ENCODE data around the gene COX7A2.

Gene COX7A2

GRCh38 chr6:75206576-75207342, 36.8 kb downstream of the COX7A2 start:
- H3K4me3 ChIP-seq (ENCODE audit: low read length), result peak overlapping the region; percentile 68; the same call in 1 of the 2 replicates
- H3K9me3 ChIP-seq (ENCODE audit: control insufficient read depth, insufficient read depth, low read length), result no peaks in the 10 kb centered on the region
- no peak overlapping the region for H3K27ac ChIP-seq (ENCODE audit: low read length)
- 0 out of 2 replicates have a peak, but pooled peaks cover under 1% of the 10 kb centered on the region for H3K4me1 ChIP-seq (ENCODE audit: control insufficient read depth, insufficient read depth, low read length)
- peaks cover 57% of the 10 kb centered on the region for H3K27me3 ChIP-seq (ENCODE audit: control insufficient read depth, insufficient read depth, low read length)
- no CpG with 5 or more reads among the region's 35 CpGs for WGBS (ENCODE audit: insufficient coverage, insufficient read length)
- no peak for DNase-seq (ENCODE audit: low read depth, low spot score)
- H3K36me3 ChIP-seq (ENCODE audit: control insufficient read depth, insufficient read depth, low read length), result no peaks in the 10 kb centered on the region

GRCh38 chr6:75205776-75206575, 37.6 kb downstream of the COX7A2 start, which contains the start of gene COL12A1:
TSS of gene COL12A1 (minus strand) at chr6:75206053. CDS start at chr6:75202792, 3,261 bp downstream.
- Histone ChIP-seq H3K27ac (ENCODE audit: low read length) (no peak within 1 kb of the TSS), H3K4me1 (ENCODE audit: control insufficient read depth, insufficient read depth, low read length) (no peaks in the 10 kb centered on the region), H3K27me3 (ENCODE audit: control insufficient read depth, insufficient read depth, low read length) (peaks cover 59% of the 10 kb centered on the region), H3K4me3 (ENCODE audit: low read length) (peak within 1 kb of the TSS; percentile 68), H3K9me3 (ENCODE audit: control insufficient read depth, insufficient read depth, low read length) (no peaks in the 10 kb centered on the region), H3K36me3 (ENCODE audit: control insufficient read depth, insufficient read depth, low read length) (no peaks in the 10 kb centered on the region)
- no CpG with 5 or more reads among the region's 64 CpGs for WGBS (ENCODE audit: insufficient coverage, insufficient read length)
- no peak for DNase-seq (ENCODE audit: low read depth, low spot score)

- Histone ChIP-seq H3K27me3 (ENCODE audit: control insufficient read depth, insufficient read depth, low read length) (peaks cover 59% of the 10 kb centered on the region), H3K27ac (ENCODE audit: low read length) (no peak overlapping the region), H3K9me3 (ENCODE audit: control insufficient read depth, insufficient read depth, low read length) (no peaks in the 10 kb centered on the region), H3K4me1 (ENCODE audit: control insufficient read depth, insufficient read depth, low read length) (no peaks in the 10 kb centered on the region), H3K4me3 (ENCODE audit: low read length) (peak overlapping the region; percentile 68; the same call in 1 of the 2 replicates), H3K36me3 (ENCODE audit: control insufficient read depth, insufficient read depth, low read length) (no peaks in the 10 kb centered on the region)
- WGBS (ENCODE audit: insufficient coverage, insufficient read length), result no CpG with 5 or more reads among the region's 47 CpGs
- no peak for DNase-seq (ENCODE audit: low read depth, low spot score)
These were observed 38.4 kb downstream of the COX7A2 start for GRCh38 chr6:75204959-75205775.

- peaks cover 59% of the 10 kb centered on the region for H3K27me3 ChIP-seq (ENCODE audit: control insufficient read depth, insufficient read depth, low read length)
- no peak overlapping the region for H3K27ac ChIP-seq (ENCODE audit: low read length)
- no peaks in the 10 kb centered on the region for H3K4me1 ChIP-seq (ENCODE audit: control insufficient read depth, insufficient read depth, low read length)
- H3K4me3 ChIP-seq (ENCODE audit: low read length), result peak overlapping the region; percentile 68; the same call in 1 of the 2 replicates
- H3K36me3 ChIP-seq (ENCODE audit: control insufficient read depth, insufficient read depth, low read length), result no peaks in the 10 kb centered on the region
- no CpG with 5 or more reads among the region's 35 CpGs for WGBS (ENCODE audit: insufficient coverage, insufficient read length)
- H3K9me3 ChIP-seq (ENCODE audit: control insufficient read depth, insufficient read depth, low read length), result no peaks in the 10 kb centered on the region
- no peak for DNase-seq (ENCODE audit: low read depth, low spot score)
These were observed 39.2 kb downstream of the COX7A2 start for GRCh38 chr6:75204217-75204958.

- WGBS (ENCODE audit: insufficient coverage, insufficient read length), result no CpG with 5 or more reads among the region's 5 CpGs
- Histone ChIP-seq H3K4me3 (ENCODE audit: low read length) (no peak overlapping the region), H3K27ac (ENCODE audit: low read length) (no peak overlapping the region), H3K27me3 (ENCODE audit: control insufficient read depth, insufficient read depth, low read length) (peaks cover 58% of the 10 kb centered on the region), H3K9me3 (ENCODE audit: control insufficient read depth, insufficient read depth, low read length) (no peaks in the 10 kb centered on the region), H3K4me1 (ENCODE audit: control insufficient read depth, insufficient read depth, low read length) (no peaks in the 10 kb centered on the region), H3K36me3 (ENCODE audit: control insufficient read depth, insufficient read depth, low read length) (no peaks in the 10 kb centered on the region)
- DNase-seq (ENCODE audit: low read depth, low spot score), result no peak
These were observed 39.9 kb downstream of the COX7A2 start for GRCh38 chr6:75203721-75204120.

- Histone ChIP-seq H3K4me3 (ENCODE audit: low read length) (no peak overlapping the region; the same call in 1 of the 2 replicates), H3K9me3 (ENCODE audit: control insufficient read depth, insufficient read depth, low read length) (no peaks in the 10 kb centered on the region), H3K27me3 (ENCODE audit: control insufficient read depth, insufficient read depth, low read length) (peaks cover 49% of the 10 kb centered on the region), H3K36me3 (ENCODE audit: control insufficient read depth, insufficient read depth, low read length) (no peaks in the 10 kb centered on the region), H3K27ac (ENCODE audit: low read length) (no peak overlapping the region), H3K4me1 (ENCODE audit: control insufficient read depth, insufficient read depth, low read length) (no peaks in the 10 kb centered on the region)
- DNase-seq (ENCODE audit: low read depth, low spot score), result no peak
- WGBS (ENCODE audit: insufficient coverage, insufficient read length), result no CpG with 5 or more reads among the region's 12 CpGs
These were observed 40.9 kb downstream of the COX7A2 start for GRCh38 chr6:75202676-75203131.

- no peak for DNase-seq (ENCODE audit: low read depth, low spot score)
- Histone ChIP-seq H3K36me3 (ENCODE audit: control insufficient read depth, insufficient read depth, low read length) (no peaks in the 10 kb centered on the region), H3K4me3 (ENCODE audit: low read length) (peak overlapping the region; percentile 23; the same call in 1 of the 2 replicates), H3K4me1 (ENCODE audit: control insufficient read depth, insufficient read depth, low read length) (no peaks in the 10 kb centered on the region), H3K9me3 (ENCODE audit: control insufficient read depth, insufficient read depth, low read length) (no peaks in the 10 kb centered on the region), H3K27me3 (ENCODE audit: control insufficient read depth, insufficient read depth, low read length) (peaks cover 43% of the 10 kb centered on the region), H3K27ac (ENCODE audit: low read length) (no peak overlapping the region)
- no CpG with 5 or more reads among the region's 46 CpGs for WGBS (ENCODE audit: insufficient coverage, insufficient read length)
These were observed 41.5 kb downstream of the COX7A2 start for GRCh38 chr6:75201901-75202672.

- H3K4me3 ChIP-seq (ENCODE audit: low read length), result no peak overlapping the region
- no CpG with 5 or more reads among the region's 1 CpG for WGBS (ENCODE audit: insufficient coverage, insufficient read length)
- no peaks in the 10 kb centered on the region for H3K36me3 ChIP-seq (ENCODE audit: control insufficient read depth, insufficient read depth, low read length)
- H3K27me3 ChIP-seq (ENCODE audit: control insufficient read depth, insufficient read depth, low read length), result peaks cover 33% of the 10 kb centered on the region
- no peak for DNase-seq (ENCODE audit: low read depth, low spot score)
- no peaks in the 10 kb centered on the region for H3K9me3 ChIP-seq (ENCODE audit: control insufficient read depth, insufficient read depth, low read length)
- no peak overlapping the region for H3K27ac ChIP-seq (ENCODE audit: low read length)
- no peaks in the 10 kb centered on the region for H3K4me1 ChIP-seq (ENCODE audit: control insufficient read depth, insufficient read depth, low read length)
These were observed 42.6 kb downstream of the COX7A2 start for GRCh38 chr6:75201021-75201420.

- WGBS (ENCODE audit: insufficient coverage, insufficient read length), result no CpG with 5 or more reads among the region's 3 CpGs
- no peak for DNase-seq (ENCODE audit: low read depth, low spot score)
- Histone ChIP-seq H3K4me3 (ENCODE audit: low read length) (no peak overlapping the region), H3K27me3 (ENCODE audit: control insufficient read depth, insufficient read depth, low read length) (peaks cover 25% of the 10 kb centered on the region), H3K4me1 (ENCODE audit: control insufficient read depth, insufficient read depth, low read length) (no peaks in the 10 kb centered on the region), H3K27ac (ENCODE audit: low read length) (no peak overlapping the region), H3K9me3 (ENCODE audit: control insufficient read depth, insufficient read depth, low read length) (no peaks in the 10 kb centered on the region), H3K36me3 (ENCODE audit: control insufficient read depth, insufficient read depth, low read length) (no peaks in the 10 kb centered on the region)
These were observed 43.7 kb downstream of the COX7A2 start for GRCh38 chr6:75199889-75200288.

Measured in iPS DF 6.9 (cell line).